ENCODE measurements around the gene TBC1D4.

The TBC1D4 gene

DNA sequence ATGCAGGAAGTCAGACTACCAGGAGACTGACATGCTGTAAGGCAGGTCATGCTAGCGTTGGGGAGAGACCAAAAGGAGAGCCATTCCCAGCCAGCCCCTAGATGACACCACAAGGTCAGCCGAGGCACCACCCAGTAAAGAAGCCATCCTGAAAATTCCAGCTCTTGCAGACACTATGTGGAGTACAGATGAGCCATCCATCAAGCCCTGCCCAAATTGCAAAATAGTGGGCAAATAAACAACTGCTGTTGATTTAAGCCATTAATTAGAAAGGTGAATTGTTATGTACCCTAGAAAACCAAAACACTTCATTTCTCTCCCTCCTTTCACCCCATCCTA, 82.1 kb downstream of the TBC1D4 start:
- no peak for TF ChIP-seq SIN3A (IDR thresholded peaks at IDR 0.05; ENCODE audit: borderline replicate concordance, insufficient read depth, low read length)
- TF ChIP-seq, protein P1, sequence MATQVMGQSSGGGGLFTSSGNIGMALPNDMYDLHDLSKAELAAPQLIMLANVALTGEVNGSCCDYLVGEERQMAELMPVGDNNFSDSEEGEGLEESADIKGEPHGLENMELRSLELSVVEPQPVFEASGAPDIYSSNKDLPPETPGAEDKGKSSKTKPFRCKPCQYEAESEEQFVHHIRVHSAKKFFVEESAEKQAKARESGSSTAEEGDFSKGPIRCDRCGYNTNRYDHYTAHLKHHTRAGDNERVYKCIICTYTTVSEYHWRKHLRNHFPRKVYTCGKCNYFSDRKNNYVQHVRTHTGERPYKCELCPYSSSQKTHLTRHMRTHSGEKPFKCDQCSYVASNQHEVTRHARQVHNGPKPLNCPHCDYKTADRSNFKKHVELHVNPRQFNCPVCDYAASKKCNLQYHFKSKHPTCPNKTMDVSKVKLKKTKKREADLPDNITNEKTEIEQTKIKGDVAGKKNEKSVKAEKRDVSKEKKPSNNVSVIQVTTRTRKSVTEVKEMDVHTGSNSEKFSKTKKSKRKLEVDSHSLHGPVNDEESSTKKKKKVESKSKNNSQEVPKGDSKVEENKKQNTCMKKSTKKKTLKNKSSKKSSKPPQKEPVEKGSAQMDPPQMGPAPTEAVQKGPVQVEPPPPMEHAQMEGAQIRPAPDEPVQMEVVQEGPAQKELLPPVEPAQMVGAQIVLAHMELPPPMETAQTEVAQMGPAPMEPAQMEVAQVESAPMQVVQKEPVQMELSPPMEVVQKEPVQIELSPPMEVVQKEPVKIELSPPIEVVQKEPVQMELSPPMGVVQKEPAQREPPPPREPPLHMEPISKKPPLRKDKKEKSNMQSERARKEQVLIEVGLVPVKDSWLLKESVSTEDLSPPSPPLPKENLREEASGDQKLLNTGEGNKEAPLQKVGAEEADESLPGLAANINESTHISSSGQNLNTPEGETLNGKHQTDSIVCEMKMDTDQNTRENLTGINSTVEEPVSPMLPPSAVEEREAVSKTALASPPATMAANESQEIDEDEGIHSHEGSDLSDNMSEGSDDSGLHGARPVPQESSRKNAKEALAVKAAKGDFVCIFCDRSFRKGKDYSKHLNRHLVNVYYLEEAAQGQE (IDR thresholded peaks at IDR 0.05; ENCODE audit: insufficient read depth in 1 of 2, low read depth in 2 of 2, low read length in 2 of 2) = no peak
- no peak for TF ChIP-seq TAF1 (IDR thresholded peaks at IDR 0.05; ENCODE audit: borderline replicate concordance, insufficient read depth, low read length)
- no peak for TF ChIP-seq POLR2AphosphoS5 (IDR thresholded peaks at IDR 0.05; ENCODE audit: low read depth, low read length)
- no peak for TF ChIP-seq FOXP2 (optimal IDR thresholded peaks at IDR 0.05; ENCODE audit: borderline replicate concordance, extremely low read depth, extremely low read length, insufficient read depth)

DNA sequence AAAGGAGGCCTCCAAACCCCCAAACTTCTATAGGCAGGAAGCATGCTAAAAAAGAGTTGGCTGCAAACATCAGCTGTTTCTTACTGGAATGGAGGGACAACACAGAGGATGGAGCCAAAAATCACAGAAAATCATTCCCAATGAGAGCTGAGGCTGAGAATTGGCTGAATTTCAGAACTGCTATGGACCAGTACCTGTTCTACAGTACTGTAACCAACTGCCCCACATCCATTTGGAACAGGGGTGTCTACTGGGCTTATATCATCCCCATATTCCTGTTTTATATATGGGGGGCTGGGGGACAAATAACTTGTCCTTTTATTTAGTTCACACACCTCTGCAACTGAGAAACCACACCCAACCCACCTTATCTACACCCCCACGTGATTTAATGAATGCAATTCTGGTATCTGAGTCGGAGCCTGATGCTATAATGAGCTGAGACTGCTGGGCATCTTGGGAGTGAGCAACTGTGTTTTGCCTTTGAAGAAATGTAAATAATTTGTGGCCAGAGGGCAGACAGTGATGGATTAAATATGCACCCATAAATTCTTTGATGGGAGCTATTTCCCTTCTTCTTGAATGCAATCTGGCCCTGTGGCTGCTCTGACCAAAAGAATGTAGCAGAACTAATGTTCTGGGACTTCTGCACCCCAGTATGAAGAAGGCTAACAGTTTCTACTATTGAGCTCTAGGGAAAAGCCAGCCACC, 82.6 kb downstream of the TBC1D4 start:
- no peak for TF ChIP-seq SIN3A (IDR thresholded peaks at IDR 0.05; ENCODE audit: borderline replicate concordance, insufficient read depth, low read length)
- TF ChIP-seq TAF1 (IDR thresholded peaks at IDR 0.05; ENCODE audit: borderline replicate concordance, insufficient read depth, low read length) = no peak
- TF ChIP-seq, protein P1 (IDR thresholded peaks at IDR 0.05; ENCODE audit: insufficient read depth in 1 of 2, low read depth in 2 of 2, low read length in 2 of 2) = no peak
- TF ChIP-seq POLR2AphosphoS5 (IDR thresholded peaks at IDR 0.05; ENCODE audit: low read depth, low read length) = no peak
- no peak for TF ChIP-seq FOXP2 (optimal IDR thresholded peaks at IDR 0.05; ENCODE audit: borderline replicate concordance, extremely low read depth, extremely low read length, insufficient read depth)

DNA sequence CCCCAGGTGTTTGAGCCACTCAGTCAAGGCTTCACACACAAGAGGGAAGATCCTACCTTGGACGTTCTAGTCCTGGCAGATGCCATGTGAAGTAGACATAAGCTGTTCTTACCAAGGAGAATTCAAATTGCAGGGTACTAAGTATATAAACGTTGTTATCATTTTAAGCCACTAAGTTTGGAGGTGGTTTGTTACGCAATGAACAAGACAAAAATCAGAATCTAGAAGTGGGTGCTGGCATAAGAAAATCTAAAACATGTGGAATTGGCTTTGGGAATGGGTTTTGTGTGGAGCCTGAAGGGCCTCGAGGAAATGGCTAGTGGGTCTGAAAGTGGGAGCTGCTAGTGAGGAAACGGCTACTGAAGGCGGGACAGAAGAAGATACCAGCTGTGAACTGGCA, 83.9 kb downstream of the TBC1D4 start:
- TF ChIP-seq POLR2AphosphoS5 (IDR thresholded peaks at IDR 0.05; ENCODE audit: low read depth, low read length) (no peak), TAF1 (IDR thresholded peaks at IDR 0.05; ENCODE audit: borderline replicate concordance, insufficient read depth, low read length) (no peak)

DNA sequence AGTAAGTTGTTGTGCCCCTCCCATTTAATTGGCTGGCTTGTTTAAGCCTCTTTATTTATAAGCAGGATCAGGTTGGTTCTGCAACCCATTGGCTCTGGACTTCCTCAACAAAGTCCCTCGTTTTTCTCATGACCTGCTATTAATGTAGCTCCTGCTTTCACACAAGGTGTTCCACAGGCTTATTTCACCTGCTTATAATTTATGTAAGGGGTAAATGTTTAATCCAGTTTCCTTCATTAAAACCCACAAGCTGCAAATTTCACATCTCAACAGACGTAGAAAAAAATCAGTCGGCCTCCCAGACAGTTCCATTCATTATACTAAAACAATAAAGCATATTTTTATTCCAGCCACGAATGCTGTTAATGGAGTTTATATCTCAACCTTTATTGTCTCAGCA, 86.1 kb downstream of the TBC1D4 start:
- TF ChIP-seq TAF1 (IDR thresholded peaks at IDR 0.05; ENCODE audit: borderline replicate concordance, insufficient read depth, low read length) (no peak), POLR2AphosphoS5 (IDR thresholded peaks at IDR 0.05; ENCODE audit: low read depth, low read length) (no peak), SIN3A (IDR thresholded peaks at IDR 0.05; ENCODE audit: borderline replicate concordance, insufficient read depth, low read length) (no peak), FOXP2 (optimal IDR thresholded peaks at IDR 0.05; ENCODE audit: borderline replicate concordance, extremely low read depth, extremely low read length, insufficient read depth) (no peak)
- TF ChIP-seq, protein P1 (IDR thresholded peaks at IDR 0.05; ENCODE audit: insufficient read depth in 1 of 2, low read depth in 2 of 2, low read length in 2 of 2) = no peak

DNA sequence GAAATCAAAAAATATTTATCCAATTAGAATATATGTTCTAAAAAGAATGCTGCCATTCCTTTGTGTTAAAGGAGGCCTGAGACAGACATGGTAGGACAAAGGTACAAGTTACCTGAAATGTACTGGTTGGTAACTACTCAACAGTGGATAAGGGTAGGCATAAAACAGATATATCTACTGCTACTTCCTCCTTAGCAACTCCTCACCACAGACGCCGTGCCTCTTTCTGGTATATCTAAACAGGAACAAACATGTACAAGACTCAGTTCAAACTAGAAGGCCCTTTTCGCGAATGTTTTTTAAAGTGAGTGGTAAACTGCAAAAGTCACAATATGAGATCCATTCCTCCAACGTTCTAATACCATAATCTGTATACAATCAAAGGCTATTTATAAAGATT, 86.9 kb downstream of the TBC1D4 start:
- TF ChIP-seq, protein P1 (IDR thresholded peaks at IDR 0.05; ENCODE audit: insufficient read depth in 1 of 2, low read depth in 2 of 2, low read length in 2 of 2) = no peak
- no peak for TF ChIP-seq POLR2AphosphoS5 (IDR thresholded peaks at IDR 0.05; ENCODE audit: low read depth, low read length)
- no peak for TF ChIP-seq FOXP2 (optimal IDR thresholded peaks at IDR 0.05; ENCODE audit: borderline replicate concordance, extremely low read depth, extremely low read length, insufficient read depth)
- TF ChIP-seq SIN3A (IDR thresholded peaks at IDR 0.05; ENCODE audit: borderline replicate concordance, insufficient read depth, low read length) = no peak
- TF ChIP-seq TAF1 (IDR thresholded peaks at IDR 0.05; ENCODE audit: borderline replicate concordance, insufficient read depth, low read length) = no peak
